Measurements from ENCODE around the gene MED14.

Gene MED14

GRCh38 chrX:40663078-40663740 is 72.1 kb downstream of the MED14 start:
- no peak for DNase-seq

DNA sequence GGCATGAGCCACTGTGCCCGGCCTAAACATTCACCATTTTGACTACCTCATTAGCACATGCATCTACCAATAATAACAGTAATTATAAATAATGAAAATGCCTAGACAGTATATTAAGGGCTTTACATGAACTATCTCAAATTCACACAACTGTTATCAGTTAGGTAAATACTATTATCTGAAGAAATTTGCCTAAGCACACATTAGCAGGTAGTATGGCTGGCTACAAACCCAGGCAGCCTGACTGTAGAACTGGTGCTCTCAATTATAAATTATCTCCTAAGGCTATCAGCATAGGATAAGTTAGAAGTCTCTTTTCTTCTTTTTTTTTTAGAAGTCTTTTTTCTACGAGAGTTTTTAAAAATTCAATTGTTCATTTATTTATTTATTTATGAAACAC is 73.9 kb downstream of the MED14 start:
- no peak for DNase-seq

DNA sequence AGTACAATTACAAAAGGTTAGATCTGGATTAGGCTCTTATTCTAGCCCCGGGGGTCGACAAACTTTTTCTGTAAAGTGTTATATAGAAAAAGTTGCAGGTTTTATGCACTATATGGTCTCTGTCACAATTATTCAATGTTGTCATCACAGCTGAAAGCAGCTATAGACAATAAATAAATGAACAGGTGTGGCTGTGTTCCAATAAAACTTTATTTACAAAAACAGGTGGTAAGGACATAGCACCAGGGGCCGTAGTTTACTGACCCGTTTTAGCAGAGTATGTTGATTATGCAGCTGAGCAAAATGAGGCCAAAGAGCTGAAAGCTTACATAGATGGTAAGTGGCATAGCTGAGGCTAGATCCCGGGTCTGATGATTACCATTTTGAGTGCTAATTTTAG is 75.0 kb downstream of the MED14 start:
- no peak for DNase-seq

DNA sequence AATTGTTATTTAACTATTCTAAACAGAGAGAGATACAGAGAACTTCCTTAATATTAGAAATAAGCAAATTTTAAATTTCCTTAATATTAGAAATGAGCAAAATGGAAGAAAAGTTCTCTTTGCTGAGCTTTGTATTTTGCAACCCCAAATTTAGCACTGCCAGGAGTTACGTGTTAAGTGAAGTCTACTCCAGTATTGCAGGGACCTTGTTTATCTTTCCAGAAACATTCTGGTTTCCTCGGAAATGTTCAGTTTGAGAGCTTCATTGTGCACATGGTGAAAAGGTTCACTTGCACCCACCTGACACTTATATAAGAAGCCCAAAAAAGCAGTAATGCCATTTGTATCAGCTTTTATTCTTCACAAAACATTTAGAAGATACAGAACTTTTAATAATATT is 81.8 kb downstream of the MED14 start:
- no peak for DNase-seq

DNA sequence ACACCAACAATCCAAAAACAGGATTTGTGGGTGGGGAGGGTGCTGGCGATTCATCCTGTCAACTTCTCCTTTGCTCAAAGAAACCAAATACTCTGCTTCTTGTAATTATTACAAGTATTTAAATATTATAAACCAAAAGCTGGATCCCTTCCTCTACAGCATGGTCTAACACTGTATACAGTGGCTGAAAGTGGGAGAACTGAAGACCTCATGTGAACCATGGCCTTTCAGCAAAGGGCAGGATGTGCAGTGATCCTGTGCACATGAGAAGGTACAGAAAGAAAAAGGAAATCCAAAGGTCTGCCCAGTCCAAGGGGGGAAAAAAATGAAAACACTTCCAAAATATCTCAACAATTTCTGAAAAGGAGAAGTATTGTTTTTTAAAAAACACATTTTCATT is 82.7 kb downstream of the MED14 start:
- DNase-seq, result no peak

GRCh38 chrX:40651620-40652223 is 83.6 kb downstream of the MED14 start:
- peak; percentile 22 to 86 (median 66) for DNase-seq

DNA sequence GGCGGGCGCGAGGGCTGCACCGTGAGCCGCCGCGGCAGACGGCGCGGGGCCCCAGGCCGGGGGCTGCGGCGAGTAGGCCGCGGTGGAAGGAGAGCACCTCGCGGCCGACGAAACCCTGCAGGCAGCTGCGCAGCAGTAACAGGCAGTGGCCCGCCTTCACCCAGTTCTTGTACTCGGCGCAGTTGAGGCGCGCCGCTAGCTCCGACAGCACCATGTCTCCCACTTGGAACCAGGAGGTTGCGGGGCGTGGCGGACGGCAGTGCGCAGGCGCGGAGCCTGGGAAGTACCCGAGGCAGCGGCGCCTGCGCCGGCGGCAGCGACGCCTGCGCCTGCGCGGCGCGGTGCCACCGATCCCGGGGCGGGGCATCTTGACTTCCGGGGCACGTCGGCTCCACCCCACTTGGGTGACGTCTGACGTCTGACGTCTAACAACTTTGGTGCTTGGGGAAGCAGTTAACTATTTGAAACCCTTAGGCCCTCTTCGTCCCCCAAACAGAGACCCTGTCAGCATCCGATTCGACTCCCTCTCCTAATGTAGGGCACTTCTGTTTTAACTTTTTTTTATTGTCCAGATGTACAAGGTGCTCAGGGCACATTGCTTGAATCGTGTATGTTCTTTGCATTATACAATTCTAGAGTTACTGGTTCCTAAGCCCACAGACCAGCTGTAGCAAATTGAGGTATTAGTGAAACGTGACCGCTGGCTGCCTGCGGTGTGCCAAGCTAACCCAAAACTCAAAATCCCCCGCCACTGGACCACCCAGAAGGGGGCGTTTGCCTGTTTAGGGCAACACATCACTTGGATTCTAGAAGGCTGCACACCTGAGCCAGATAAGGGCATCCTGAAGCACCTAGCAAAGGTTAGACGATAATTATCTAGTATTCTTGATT is 87.8 kb downstream of the MED14 start, which contains the start of gene CXorf38:
Gene CXorf38, minus strand, starts transcription at position 255 of the 891 bp plus-strand sequence. Its CDS starts 41 bp downstream, at position 214.
- DNase-seq, result peak; percentile 87 to 97 (median 93)

DNA sequence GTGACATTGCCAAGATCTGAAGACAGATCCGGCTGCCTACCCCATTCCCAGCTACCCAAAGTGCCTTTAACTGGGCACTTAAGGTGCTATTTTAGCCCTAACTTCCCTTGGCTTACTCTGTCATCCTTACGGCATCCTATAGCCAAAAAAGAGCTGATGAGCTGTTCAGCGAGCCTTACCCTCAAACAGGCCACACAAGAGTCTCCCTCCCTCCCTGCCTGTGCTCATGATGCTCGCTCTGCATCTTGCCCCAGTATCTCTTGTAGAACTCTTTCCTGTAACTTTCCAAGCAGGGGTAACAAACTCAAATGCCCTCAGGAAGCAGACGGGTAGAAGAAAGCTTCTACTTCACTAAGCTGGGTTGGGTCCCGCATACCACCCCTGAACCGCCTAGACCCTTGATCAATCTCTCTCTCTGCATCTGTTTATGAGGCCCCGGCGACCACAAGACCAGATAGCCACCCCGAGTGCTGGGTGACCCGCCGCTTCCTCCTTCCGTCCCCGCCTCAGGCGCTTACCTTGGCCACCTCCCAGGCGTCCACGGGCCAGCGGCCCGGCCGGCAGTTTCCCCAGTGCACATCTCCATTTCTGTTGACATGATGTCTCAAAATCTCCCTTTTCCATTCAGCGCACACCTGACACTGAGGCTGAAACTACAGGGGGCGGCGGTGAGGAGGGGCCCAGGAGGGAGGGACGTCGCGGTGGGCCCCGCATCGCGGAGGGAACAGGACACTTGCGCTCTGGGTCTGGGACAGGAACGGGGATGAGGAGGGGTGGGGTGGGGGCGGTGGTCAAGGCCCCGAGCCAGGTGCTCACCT is 88.6 kb downstream of the MED14 start:
- peak in 5 of 6 experiments; percentile 4 to 58 (median 33) for DNase-seq

DNA sequence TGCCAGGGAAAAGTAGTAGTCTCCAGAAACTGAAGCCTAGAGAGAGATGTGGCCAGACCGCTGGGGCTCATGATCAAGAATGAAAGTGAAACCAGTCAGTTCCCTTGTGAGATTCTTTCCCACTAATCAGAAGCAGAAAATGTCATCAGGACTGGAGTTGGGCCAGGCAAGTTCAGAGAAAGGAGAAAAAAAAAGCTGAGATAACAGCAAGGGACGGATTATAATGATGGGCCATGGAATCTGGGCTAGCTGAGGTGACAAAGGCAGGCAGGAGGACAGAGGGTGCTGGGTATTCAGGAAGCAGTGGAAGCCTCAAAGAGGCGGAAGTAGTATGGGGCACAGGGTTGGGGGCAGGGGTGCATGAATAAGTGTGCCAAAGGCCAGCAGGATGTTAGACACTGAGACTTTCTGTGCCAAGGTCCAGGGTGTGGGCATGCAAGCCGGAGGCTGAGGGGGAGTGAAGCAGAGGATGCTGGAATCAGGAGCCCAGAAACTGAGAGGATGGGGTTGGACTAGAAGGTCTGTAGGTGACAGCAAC is 90.5 kb downstream of the MED14 start:
- peak; percentile 15 to 61 (median 38) for DNase-seq

DNA sequence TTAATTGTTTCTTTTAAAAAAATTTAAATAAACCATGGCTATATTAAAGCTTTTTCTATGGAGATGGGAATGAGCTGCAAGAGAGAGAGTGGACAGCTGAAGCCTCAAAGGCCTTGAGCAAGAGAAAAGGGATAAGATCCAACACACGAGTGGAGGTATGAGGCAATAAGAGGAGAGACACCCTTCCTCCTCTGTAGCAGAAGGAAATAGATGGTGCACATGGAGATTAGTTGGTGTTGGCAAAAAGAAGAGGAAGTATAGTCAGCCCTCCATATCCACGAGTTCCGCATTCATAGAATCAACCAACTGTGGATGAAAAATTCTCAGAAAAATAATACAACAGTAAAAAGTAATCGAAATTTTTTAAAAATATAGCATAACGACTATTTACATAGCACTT is 91.2 kb downstream of the MED14 start:
- no peak for DNase-seq

GRCh38 chrX:40637687-40638086 is 97.7 kb downstream of the MED14 start:
- DNase-seq, result no peak

DNA sequence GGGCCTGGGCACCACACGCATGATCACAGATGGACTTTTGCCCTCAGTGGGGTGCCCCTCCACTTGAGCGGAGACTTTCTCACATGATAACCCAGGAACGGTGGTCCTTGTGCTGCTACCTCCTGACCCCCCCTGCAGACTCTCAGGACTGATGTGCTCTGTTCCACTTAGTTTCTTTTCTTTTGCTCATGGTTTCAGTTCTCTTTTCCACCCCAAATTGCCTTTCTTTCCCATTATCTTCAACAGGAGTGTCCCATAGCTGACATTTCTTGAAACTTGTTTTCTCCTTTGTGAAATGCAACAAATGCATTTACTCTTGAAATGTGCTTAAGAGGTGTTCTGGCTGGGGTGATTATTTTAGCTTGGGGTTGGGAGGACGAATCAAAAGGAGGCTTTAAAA is 103.1 kb downstream of the MED14 start:
- no peak for DNase-seq

DNA sequence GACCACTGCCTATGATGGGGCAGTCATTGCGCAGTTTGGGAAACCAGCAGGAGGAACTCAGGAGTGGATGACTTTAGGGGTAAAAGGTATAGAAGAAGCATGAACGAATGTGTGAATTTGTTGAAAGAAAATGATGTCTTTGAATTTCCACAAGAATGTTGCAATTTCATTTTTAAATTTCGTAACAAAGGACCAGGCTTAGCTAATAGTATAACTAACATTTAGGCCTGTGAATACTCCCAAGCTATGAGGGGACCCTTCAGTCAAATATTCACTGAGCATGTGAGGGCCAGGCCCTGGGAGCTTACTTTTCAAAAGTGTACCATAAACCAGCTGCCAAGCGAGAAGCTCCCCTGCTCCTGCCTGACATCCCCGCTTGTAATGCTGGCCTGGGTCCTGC is 106.8 kb downstream of the MED14 start:
- no peak for DNase-seq

DNA sequence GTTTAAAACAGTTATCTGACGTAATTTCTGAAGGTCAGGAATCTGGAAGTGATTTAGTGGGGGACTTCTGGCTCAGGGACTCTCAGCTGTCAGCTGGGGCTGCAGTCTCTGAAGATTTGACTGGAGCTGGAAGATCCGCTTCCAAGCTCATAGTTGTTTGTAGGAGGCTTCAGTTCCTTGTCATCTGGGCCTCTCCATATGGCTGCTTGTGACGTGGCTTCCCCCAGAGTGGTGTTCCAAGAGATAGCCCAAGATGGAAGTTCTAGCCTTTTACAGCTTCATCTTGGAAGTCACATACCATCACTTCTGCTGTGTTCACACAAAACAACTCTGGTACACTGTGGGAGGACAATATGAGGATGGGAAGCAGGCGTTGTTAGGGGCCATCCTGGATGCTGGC is 110.0 kb downstream of the MED14 start:
- DNase-seq, result no peak

DNA sequence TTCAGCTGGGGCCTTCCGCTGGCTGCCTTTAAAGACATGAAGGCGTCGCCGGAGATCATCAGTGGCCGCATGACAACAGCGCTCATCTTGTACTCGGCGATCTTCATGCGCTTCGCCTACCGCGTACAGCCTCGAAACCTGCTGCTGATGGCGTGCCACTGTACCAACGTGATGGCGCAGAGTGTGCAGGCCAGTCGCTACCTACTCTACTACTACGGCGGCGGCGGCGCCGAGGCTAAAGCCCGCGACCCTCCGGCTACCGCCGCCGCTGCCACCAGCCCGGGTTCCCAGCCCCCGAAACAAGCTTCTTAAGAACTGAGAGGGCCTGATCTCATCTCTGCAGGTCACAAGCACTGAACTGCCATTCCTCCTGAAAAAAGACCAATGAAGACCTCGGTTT is 111.7 kb downstream of the MED14 start:
- no peak for DNase-seq

- no peak for DNase-seq
Observed at GRCh38 chrX:40623139-40623536, 112.2 kb downstream of the MED14 start, which contains the start of gene MPC1L. Gene MPC1L (plus strand): TSS chrX:40623428. CDS start chrX:40623566, 138 bp downstream.

DNA sequence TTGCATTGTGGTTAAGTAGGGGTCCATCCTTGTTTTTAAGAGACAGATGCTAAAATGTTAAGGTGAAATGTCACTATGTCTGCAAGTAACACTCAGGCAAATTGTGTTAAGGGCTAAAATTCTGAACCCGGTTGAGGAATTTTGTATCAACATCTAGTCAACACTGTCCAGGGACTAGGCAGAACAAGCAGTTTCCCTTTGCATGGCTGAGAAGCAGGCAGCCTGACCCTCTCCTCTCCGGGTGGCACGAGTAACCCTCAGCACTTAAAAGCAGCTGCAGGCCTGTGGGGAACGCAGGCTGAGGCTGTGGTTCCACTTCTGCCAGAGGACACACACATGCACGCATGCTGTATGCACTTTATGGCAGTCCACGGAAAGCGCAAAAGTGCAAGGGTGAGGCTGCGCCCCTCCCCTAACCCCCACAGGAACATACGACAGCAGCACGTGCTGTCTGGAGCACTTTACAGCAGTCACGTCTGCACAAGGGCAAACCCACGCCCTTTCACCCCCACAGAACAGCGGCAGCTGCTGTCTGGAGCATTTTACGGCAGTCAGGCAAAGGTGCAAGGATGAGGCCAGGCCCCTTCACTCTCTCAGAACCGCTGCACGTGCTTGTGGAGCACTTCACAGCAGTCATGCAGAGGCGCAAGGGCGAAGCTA is 112.7 kb downstream of the MED14 start:
- no peak for DNase-seq

DNA sequence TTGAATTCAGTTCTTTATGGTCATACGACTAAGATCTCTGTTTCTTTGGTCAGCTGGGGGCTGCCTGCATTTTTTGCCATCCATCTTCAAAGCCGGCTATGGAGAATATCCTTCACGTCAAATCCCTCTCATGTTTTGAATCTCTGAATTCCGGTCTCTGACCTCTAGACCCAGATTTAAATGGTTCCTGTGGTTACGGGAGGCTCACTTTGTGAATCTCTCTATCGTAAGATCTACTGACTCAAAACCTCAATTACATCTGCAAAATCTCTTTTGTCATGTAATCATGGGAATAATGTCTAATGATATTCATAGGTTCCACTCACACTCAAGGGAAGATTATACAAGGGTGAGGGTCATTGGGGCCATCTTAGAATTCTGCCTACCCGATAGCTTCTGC is 117.8 kb downstream of the MED14 start:
- no peak for DNase-seq

DNA sequence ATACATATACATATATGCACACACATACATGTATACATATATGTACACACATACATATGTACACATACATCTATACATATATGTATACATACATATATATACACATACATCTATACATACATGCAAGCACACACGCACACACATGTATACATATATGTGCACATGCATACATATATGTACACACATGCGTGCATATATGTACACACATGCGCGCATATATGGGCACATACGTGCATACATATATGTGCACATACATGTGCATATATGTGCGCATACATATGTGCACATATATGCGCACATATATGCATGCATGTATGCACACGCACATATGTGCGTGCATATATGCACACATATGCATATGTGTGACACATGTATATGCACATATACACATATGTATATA is 119.4 kb downstream of the MED14 start:
- DNase-seq, result no peak

DNA sequence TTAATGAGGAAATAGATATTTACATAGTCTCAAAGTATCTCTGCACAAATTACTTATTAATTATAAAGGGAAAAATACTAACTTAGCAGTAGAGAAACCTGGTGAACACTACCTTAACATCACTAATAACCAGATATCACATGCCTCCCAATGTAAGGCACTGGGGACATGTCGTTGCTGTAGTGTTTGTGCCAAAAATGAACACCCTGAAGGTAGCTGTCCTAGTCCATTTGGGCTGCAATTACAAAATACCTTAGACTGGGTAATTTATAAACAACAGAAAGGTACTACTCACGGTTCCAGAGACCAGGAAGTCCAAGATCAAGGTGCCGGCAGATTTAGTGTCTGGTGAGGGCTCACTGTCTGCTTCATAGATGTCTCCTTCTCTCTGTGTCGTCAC is 122.8 kb downstream of the MED14 start:
- DNase-seq, result no peak

- DNase-seq, result no peak
Observed at GRCh38 chrX:40607381-40607780, 128.0 kb downstream of the MED14 start.

GRCh38 chrX:40603446-40603845 is 131.9 kb downstream of the MED14 start:
- DNase-seq, result no peak

All from stimulated activated naive CD4-positive, alpha-beta T cell (primary cell).